GM18508 (cell line): ENCODE data around the gene WWOX.
A peak's percentile ranks its signal among the peaks of the same experiment; 100 is the strongest.

Experiments
- ATAC-seq: cut with Tn5 transposase; IDR thresholded peaks from one replicate; pipeline ENCODE4 v1.9.1; 2021; ENCODE audit warnings: moderate number of reproducible peaks; ENCODE audit not compliant: insufficient read depth, unreplicated experiment

Gene WWOX

GRCh38 chr16:78763821-78764440 is 664.5 kb downstream of the WWOX start:
- no peak for ATAC-seq

- ATAC-seq: no peak
Observed at GRCh38 chr16:78764478-78764877, 665.0 kb downstream of the WWOX start.

- ATAC-seq: no peak
Observed at GRCh38 chr16:78768226-78768625, 668.8 kb downstream of the WWOX start.

- no peak for ATAC-seq
Observed at GRCh38 chr16:78768718-78769117, 669.3 kb downstream of the WWOX start.

GRCh38 chr16:78770353-78771091 is 671.1 kb downstream of the WWOX start:
- peak; percentile 67 for ATAC-seq

GRCh38 chr16:78773291-78773702 is 673.8 kb downstream of the WWOX start:
- ATAC-seq: no peak

- ATAC-seq: no peak
Observed at GRCh38 chr16:78773706-78774105, 674.3 kb downstream of the WWOX start.

GRCh38 chr16:78775161-78775561 is 675.7 kb downstream of the WWOX start:
- no peak for ATAC-seq

- ATAC-seq: peak; percentile 59
Observed at GRCh38 chr16:78778101-78779004, 678.9 kb downstream of the WWOX start.

- no peak for ATAC-seq
Observed at GRCh38 chr16:78780808-78781207, 681.4 kb downstream of the WWOX start.

GRCh38 chr16:78782572-78782971 is 683.1 kb downstream of the WWOX start:
- ATAC-seq: no peak

GRCh38 chr16:78783570-78784079 is 684.2 kb downstream of the WWOX start:
- no peak for ATAC-seq

GRCh38 chr16:78784771-78785170 is 685.3 kb downstream of the WWOX start:
- no peak for ATAC-seq

GRCh38 chr16:78785218-78785617 is 685.8 kb downstream of the WWOX start:
- no peak for ATAC-seq

GRCh38 chr16:78786635-78787034 is 687.2 kb downstream of the WWOX start:
- ATAC-seq: no peak

- ATAC-seq: no peak
Observed at GRCh38 chr16:78788276-78788675, 688.8 kb downstream of the WWOX start.

GRCh38 chr16:78788696-78789095 is 689.2 kb downstream of the WWOX start:
- ATAC-seq: no peak

- no peak for ATAC-seq
Observed at GRCh38 chr16:78789561-78789960, 690.1 kb downstream of the WWOX start.

- ATAC-seq: no peak
Observed at GRCh38 chr16:78791011-78791410, 691.6 kb downstream of the WWOX start.

- no peak for ATAC-seq
Observed at GRCh38 chr16:78791926-78792325, 692.5 kb downstream of the WWOX start.

GRCh38 chr16:78792952-78793351 is 693.5 kb downstream of the WWOX start:
- ATAC-seq: no peak
